Ishikawa (cell line): ENCODE data around the gene EBF4.

Source experiments
- CEBPB ChIP-seq: IDR thresholded peaks from 2 replicates; pipeline ENCODE4 v1.6.1; 2012
- EGR1 ChIP-seq: IDR thresholded peaks from 2 replicates; pipeline ENCODE4 v1.6.1; 2012
- RAD21 ChIP-seq: IDR thresholded peaks from 2 replicates; pipeline ENCODE4 v1.6.1; 2012; ENCODE audit warnings: low read depth
- TEAD4 ChIP-seq: IDR thresholded peaks from 2 replicates; pipeline ENCODE4 v1.6.1; 2012
- USF1 ChIP-seq: IDR thresholded peaks from 2 replicates; pipeline ENCODE4 v1.6.1; 2012
- YY1 ChIP-seq: IDR thresholded peaks from 2 replicates; pipeline ENCODE4 v1.6.1; 2012; ENCODE audit warnings: low read depth

GRCh38 chr20:2729251-2729713, 36.7 kb downstream of the EBF4 start:
- TF ChIP-seq CEBPB (no peak), YY1 (no peak), RAD21 (no peak), TEAD4 (no peak), EGR1 (no peak), USF1 (no peak)
